ENCODE measurements around the gene DSEL.

DSEL gene

GRCh38 chr18:67476585-67476984, 39.9 kb downstream of the DSEL start:
- Histone ChIP-seq H3K27ac (ENCODE audit: insufficient read depth, low read depth, low read length, poor library complexity, severe bottlenecking) (no peak overlapping the region), H3K4me1 (ENCODE audit: control insufficient read depth, insufficient read depth, low read length) (no peaks in the 10 kb centered on the region), H3K27me3 (ENCODE audit: control insufficient read depth, insufficient read depth, low read length, poor library complexity, severe bottlenecking) (no peaks in the 10 kb centered on the region), H3K9me3 (ENCODE audit: control insufficient read depth, low read length) (no peaks in the 10 kb centered on the region), H3K4me3 (ENCODE audit: insufficient read depth, low read depth, low read length) (no peak overlapping the region), H3K36me3 (ENCODE audit: control insufficient read depth, insufficient read depth, low read length) (no peaks in the 10 kb centered on the region)
- 96 to 97% methylated on average over 2 to 3 of the region's 3 CpGs for WGBS, 2 experiments

GRCh38 chr18:67475673-67476072, 40.8 kb downstream of the DSEL start:
- no peak overlapping the region for H3K27ac ChIP-seq (ENCODE audit: insufficient read depth, low read depth, low read length, poor library complexity, severe bottlenecking)
- H3K4me3 ChIP-seq (ENCODE audit: insufficient read depth, low read depth, low read length), result no peak overlapping the region
- 50 to 100% methylated on average over 1 of the region's 1 CpG for WGBS, 2 experiments
- no peaks in the 10 kb centered on the region for H3K27me3 ChIP-seq (ENCODE audit: control insufficient read depth, insufficient read depth, low read length, poor library complexity, severe bottlenecking)
- no peaks in the 10 kb centered on the region for H3K9me3 ChIP-seq (ENCODE audit: control insufficient read depth, low read length)
- no peaks in the 10 kb centered on the region for H3K4me1 ChIP-seq (ENCODE audit: control insufficient read depth, insufficient read depth, low read length)
- H3K36me3 ChIP-seq (ENCODE audit: control insufficient read depth, insufficient read depth, low read length), result no peaks in the 10 kb centered on the region

GRCh38 chr18:67468038-67468437, 48.5 kb downstream of the DSEL start:
- Histone ChIP-seq H3K27ac (ENCODE audit: insufficient read depth, low read depth, low read length, poor library complexity, severe bottlenecking) (no peak overlapping the region), H3K4me1 (ENCODE audit: control insufficient read depth, insufficient read depth, low read length) (peaks cover 7% of the 10 kb centered on the region), H3K36me3 (ENCODE audit: control insufficient read depth, insufficient read depth, low read length) (no peaks in the 10 kb centered on the region), H3K9me3 (ENCODE audit: control insufficient read depth, low read length) (no peaks in the 10 kb centered on the region), H3K4me3 (ENCODE audit: insufficient read depth, low read depth, low read length) (no peak overlapping the region), H3K27me3 (ENCODE audit: control insufficient read depth, insufficient read depth, low read length, poor library complexity, severe bottlenecking) (no peaks in the 10 kb centered on the region)

- Histone ChIP-seq H3K27ac (ENCODE audit: insufficient read depth, low read depth, low read length, poor library complexity, severe bottlenecking) (no peak overlapping the region), H3K36me3 (ENCODE audit: control insufficient read depth, insufficient read depth, low read length) (no peaks in the 10 kb centered on the region), H3K27me3 (ENCODE audit: control insufficient read depth, insufficient read depth, low read length, poor library complexity, severe bottlenecking) (no peaks in the 10 kb centered on the region), H3K4me1 (ENCODE audit: control insufficient read depth, insufficient read depth, low read length) (peaks cover 7% of the 10 kb centered on the region), H3K4me3 (ENCODE audit: insufficient read depth, low read depth, low read length) (no peak overlapping the region), H3K9me3 (ENCODE audit: control insufficient read depth, low read length) (no peaks in the 10 kb centered on the region)
- WGBS, 2 experiments, result 38 to 46% methylated on average over 1 of the region's 1 CpG
Observed at GRCh38 chr18:67467188-67467587, 49.3 kb downstream of the DSEL start.

DNA sequence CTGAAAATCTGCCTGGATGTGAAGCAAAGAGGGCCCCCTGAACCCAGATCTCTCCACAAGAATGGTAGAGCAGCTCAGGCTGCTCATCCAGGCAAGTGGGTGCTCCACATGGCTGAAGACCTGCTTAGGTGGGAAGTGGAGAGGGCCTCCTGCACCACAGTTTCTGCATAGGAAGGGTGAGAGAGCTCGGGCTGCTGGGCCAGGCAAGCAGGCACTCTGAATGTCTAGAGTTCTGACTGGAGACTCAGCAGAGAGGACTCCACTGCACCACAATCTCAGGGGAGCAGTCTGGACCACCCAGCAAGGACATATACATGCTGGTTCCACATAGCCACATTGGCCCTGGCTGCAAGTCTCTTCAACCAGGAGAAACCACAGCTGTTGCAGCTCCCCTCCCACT, 52.0 kb downstream of the DSEL start:
- no peak overlapping the region for H3K27ac ChIP-seq (ENCODE audit: insufficient read depth, low read depth, low read length, poor library complexity, severe bottlenecking)
- H3K27me3 ChIP-seq (ENCODE audit: control insufficient read depth, insufficient read depth, low read length, poor library complexity, severe bottlenecking), result no peaks in the 10 kb centered on the region
- H3K36me3 ChIP-seq (ENCODE audit: control insufficient read depth, insufficient read depth, low read length), result no peaks in the 10 kb centered on the region
- no peaks in the 10 kb centered on the region for H3K9me3 ChIP-seq (ENCODE audit: control insufficient read depth, low read length)
- H3K4me3 ChIP-seq (ENCODE audit: insufficient read depth, low read depth, low read length), result no peak overlapping the region
- 94 to 96% methylated on average over 1 of the region's 1 CpG for WGBS, 2 experiments
- H3K4me1 ChIP-seq (ENCODE audit: control insufficient read depth, insufficient read depth, low read length), result peaks cover 7% of the 10 kb centered on the region

- no peaks in the 10 kb centered on the region for H3K27me3 ChIP-seq (ENCODE audit: control insufficient read depth, insufficient read depth, low read length, poor library complexity, severe bottlenecking)
- 90 to 92% methylated on average over 2 of the region's 2 CpGs for WGBS, 2 experiments
- H3K4me3 ChIP-seq (ENCODE audit: insufficient read depth, low read depth, low read length), result no peak overlapping the region
- no peaks in the 10 kb centered on the region for H3K36me3 ChIP-seq (ENCODE audit: control insufficient read depth, insufficient read depth, low read length)
- H3K9me3 ChIP-seq (ENCODE audit: control insufficient read depth, low read length), result no peaks in the 10 kb centered on the region
- peaks cover 7% of the 10 kb centered on the region for H3K4me1 ChIP-seq (ENCODE audit: control insufficient read depth, insufficient read depth, low read length)
- H3K27ac ChIP-seq (ENCODE audit: insufficient read depth, low read depth, low read length, poor library complexity, severe bottlenecking), result no peak overlapping the region
Observed at GRCh38 chr18:67463829-67464228, 52.7 kb downstream of the DSEL start.

DNA sequence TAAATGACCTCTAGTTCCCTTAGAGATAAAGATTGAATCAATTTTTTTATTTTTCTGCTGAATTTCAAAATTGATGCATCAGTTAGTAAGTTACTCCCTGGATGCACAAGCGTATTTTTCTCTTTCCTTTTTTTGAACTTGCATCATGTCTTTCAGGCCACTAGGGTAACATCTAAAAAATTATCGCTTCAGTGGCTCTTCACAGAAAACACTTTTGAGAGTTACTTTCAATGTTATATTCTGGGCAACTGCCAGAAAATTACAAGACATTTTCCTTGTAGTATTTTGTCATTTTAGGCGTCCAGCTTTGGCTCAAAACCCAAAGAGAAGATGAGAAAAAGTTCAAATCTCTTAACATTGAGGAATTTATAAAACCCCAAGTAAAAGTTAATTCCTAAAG, 59.8 kb downstream of the DSEL start:
- WGBS, 2 experiments, result 86 to 91% methylated on average over 2 to 3 of the region's 3 CpGs
- H3K36me3 ChIP-seq (ENCODE audit: control insufficient read depth, insufficient read depth, low read length), result no peaks in the 10 kb centered on the region
- no peak overlapping the region for H3K4me3 ChIP-seq (ENCODE audit: insufficient read depth, low read depth, low read length)
- H3K4me1 ChIP-seq (ENCODE audit: control insufficient read depth, insufficient read depth, low read length), result no peaks in the 10 kb centered on the region
- no peaks in the 10 kb centered on the region for H3K27me3 ChIP-seq (ENCODE audit: control insufficient read depth, insufficient read depth, low read length, poor library complexity, severe bottlenecking)
- H3K27ac ChIP-seq (ENCODE audit: insufficient read depth, low read depth, low read length, poor library complexity, severe bottlenecking), result no peak overlapping the region
- H3K9me3 ChIP-seq (ENCODE audit: control insufficient read depth, low read length), result no peaks in the 10 kb centered on the region

Measured in ectodermal cell (in vitro differentiated cells).